BJ (cell line): ENCODE results near the gene CCDC106. TPM values are rescaled to one million over a fixed set of nuclear protein-coding genes. Genes with fewer than 3 reads are reported as not detected.
A peak's percentile ranks its signal among the peaks of the same experiment; 100 is the strongest.

Experiments
- CTCF ChIA-PET: fragments of 350-600 bp; formaldehyde crosslinking; extraction: SDS; loops from one replicate; lab custom pipeline; 2021; ENCODE audit warnings: antibody characterized with exemption, inconsistent platforms; lab: Yijun Ruan, JAX
- POLR2A ChIA-PET: fragments of 300-600 bp; sonication (Branson Sonifier 250); formaldehyde crosslinking; extraction: SDS; loops from one replicate; lab custom pipeline; 2021; ENCODE audit warnings: antibody characterized with exemption; lab: Charles Lee
- DNase-seq: peaks from one replicate; pipeline ENCODE4 v3.0.0-alpha.2; 2011; ENCODE audit warnings: low read depth
- H3K27me3 ChIP-seq: 2 replicates; pipeline ENCODE4 v1.6.0; 2011; ENCODE audit warnings: low read length; ENCODE audit not compliant: control insufficient read depth, insufficient read depth
- H3K36me3 ChIP-seq: 2 replicates; pipeline ENCODE4 v1.5.1; 2011; ENCODE audit warnings: low read length; ENCODE audit not compliant: control insufficient read depth, insufficient read depth
- H3K4me3 ChIP-seq: 2 replicates; pipeline ENCODE4 v1.5.1; 2011; ENCODE audit warnings: low read depth, mild to moderate bottlenecking, control low read depth, low read length
- polyA plus RNA-seq: library from polyadenylated mRNA; depleted of rRNA; stranded (reverse); fragments of >200 nt; gene quantifications from 2 replicates; pipeline ENCODE4 v1.2.3, GENCODE V29; 2011
- TF ChIP-seq, protein P1 (sequence below): IDR thresholded peaks from 2 replicates; pipeline ENCODE4 v1.5.1; 2011; ENCODE audit warnings: low read depth, mild to moderate bottlenecking, control low read depth, inconsistent platforms, low read length, moderate library complexity; ENCODE audit not compliant: insufficient read depth

CCDC106 gene
- polyA plus RNA-seq, 1 experiment: 8.9 TPM

DNA sequence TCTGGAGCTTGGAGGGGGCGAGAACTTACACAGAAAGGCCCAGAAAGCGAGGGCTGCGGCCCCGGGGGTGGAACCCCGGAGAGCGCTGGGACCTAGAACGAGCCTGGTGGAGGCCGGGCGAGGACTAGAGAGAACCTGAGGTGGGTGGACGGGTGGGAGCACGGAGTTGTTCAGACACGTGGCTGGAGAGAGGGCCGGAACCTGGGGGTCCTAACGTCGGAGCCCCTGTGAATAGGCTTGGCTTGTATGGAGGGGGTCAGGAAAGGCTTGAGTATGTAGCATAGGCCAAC, 4.2 kb upstream of the CCDC106 start:
- peak overlapping the region; percentile 75 for H3K4me3 ChIP-seq
- ChIA-PET POLR2A (no interaction called here), CTCF (interaction anchor here (2.7 kb wide), 1 partner anchor 11 kb away, joined by 9 read pairs; no protein-coding TSS in a partner anchor)
- DNase-seq: no peak
- peaks cover 5% of the 10 kb centered on the region for H3K36me3 ChIP-seq
- TF ChIP-seq, protein P1, sequence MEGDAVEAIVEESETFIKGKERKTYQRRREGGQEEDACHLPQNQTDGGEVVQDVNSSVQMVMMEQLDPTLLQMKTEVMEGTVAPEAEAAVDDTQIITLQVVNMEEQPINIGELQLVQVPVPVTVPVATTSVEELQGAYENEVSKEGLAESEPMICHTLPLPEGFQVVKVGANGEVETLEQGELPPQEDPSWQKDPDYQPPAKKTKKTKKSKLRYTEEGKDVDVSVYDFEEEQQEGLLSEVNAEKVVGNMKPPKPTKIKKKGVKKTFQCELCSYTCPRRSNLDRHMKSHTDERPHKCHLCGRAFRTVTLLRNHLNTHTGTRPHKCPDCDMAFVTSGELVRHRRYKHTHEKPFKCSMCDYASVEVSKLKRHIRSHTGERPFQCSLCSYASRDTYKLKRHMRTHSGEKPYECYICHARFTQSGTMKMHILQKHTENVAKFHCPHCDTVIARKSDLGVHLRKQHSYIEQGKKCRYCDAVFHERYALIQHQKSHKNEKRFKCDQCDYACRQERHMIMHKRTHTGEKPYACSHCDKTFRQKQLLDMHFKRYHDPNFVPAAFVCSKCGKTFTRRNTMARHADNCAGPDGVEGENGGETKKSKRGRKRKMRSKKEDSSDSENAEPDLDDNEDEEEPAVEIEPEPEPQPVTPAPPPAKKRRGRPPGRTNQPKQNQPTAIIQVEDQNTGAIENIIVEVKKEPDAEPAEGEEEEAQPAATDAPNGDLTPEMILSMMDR: no peak
- no peaks in the 10 kb centered on the region for H3K27me3 ChIP-seq

DNA sequence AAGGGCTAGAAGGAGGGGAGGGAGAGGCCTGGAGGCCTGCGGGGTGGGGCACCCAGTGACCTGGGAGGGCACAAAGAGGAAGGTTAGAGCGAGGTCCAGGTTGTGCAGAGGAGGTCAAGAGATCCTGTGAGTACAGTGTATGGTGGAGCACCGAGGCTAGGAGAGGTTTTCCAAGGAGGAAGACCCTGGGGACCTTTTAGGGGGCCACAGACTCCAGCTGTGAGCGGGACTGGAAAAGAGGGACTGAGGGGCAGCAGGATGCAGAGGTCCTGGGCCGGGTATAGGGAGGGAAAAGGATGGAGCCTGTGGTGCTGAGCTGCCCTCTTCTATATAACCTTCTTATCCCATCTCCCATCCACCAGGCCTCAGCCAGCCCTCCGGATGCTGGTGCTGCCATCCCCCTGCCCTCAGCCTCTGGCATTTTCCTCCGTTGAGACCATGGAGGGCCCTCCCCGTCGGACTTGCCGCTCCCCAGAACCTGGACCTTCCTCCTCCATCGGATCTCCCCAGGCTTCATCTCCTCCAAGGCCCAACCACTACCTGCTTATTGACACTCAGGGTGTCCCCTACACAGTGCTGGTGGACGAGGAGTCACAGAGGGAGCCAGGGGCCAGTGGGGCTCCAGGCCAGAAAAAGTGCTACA, 3.7 kb upstream of the CCDC106 start:
- ChIA-PET POLR2A (no interaction called here), CTCF (interaction anchor here (1.9 to 2.7 kb wide), 2 partner anchors 10 to 12 kb away, joined by 7 to 9 read pairs; no protein-coding TSS in a partner anchor)
- no peaks in the 10 kb centered on the region for H3K27me3 ChIP-seq
- peak overlapping the region; percentile 75 for H3K4me3 ChIP-seq
- TF ChIP-seq, protein P1: no peak
- no peak for DNase-seq
- H3K36me3 ChIP-seq: peaks cover 5% of the 10 kb centered on the region

DNA sequence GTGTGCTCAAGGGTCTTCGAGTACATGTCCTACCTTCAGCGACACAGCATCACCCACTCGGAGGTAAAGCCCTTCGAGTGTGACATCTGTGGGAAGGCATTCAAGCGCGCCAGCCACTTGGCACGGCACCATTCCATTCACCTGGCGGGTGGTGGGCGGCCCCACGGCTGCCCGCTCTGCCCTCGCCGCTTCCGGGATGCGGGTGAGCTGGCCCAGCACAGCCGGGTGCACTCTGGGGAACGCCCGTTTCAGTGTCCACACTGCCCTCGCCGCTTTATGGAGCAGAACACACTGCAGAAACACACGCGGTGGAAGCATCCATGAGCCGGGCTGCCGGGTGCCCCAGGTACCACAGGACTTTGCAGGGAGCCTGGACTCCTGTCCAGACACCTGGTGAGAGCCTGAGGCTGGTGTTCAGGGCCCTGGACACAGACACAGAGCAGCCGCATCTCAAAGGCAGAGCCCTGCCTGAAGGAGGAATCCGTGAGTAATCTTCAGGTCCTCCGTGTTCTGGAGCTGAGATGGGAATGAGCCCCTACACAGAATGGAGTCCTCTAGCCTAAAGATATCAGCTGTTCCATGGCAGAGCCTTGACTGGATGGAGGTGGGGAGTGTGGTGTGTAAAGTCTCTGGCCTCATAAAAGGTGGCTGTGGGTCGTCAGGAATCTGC, 3.0 kb upstream of the CCDC106 start:
- ChIA-PET POLR2A (no interaction called here), CTCF (interaction anchor here (1.9 kb wide), 1 partner anchor 9 kb away, joined by 7 read pairs; no protein-coding TSS in a partner anchor)
- H3K27me3 ChIP-seq: no peaks in the 10 kb centered on the region
- no peak overlapping the region for H3K4me3 ChIP-seq
- peaks cover 5% of the 10 kb centered on the region for H3K36me3 ChIP-seq
- no peak for DNase-seq
- TF ChIP-seq, protein P1: no peak

DNA sequence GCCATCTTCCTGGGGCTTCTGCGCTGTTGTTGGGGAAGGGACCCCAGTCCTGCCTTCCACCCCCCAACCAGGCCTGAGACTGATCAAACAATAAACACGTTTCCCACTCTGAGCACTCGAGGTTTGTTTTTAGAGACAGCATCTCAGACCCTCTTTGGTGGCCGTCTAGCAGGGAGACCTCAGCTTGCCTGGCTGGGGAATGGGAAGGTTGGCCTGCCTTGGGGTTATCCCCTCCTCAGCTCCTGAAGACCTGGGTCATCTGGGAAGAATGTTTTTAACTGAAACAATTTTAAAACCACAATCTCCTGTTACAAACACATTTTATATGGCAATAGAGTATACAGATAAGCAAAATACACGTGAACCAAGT, 2.5 kb upstream of the CCDC106 start:
- POLR2A ChIA-PET: no interaction called here

More for the DNA sequence above, 2.5 kb upstream of the CCDC106 start:
- Histone ChIP-seq H3K36me3 (peaks cover 5% of the 10 kb centered on the region), H3K4me3 (no peak overlapping the region), H3K27me3 (no peaks in the 10 kb centered on the region)
- CTCF ChIA-PET: interaction anchor here (1.0 to 1.9 kb wide), 2 partner anchors 9 to 12 kb away, joined by 3 to 7 read pairs; no protein-coding TSS in a partner anchor
- TF ChIP-seq, protein P1: no peak
- DNase-seq: no peak
